ENCODE results near the gene PTPRB. TPM values are rescaled to one million over a fixed set of nuclear protein-coding genes. Genes with fewer than 3 reads are reported as not detected.
"Not testable (repeated sequence)": the region's sequence is repeated elsewhere in the genome, so short reads cannot be mapped to it uniquely, and the experiment has no call there.

The PTPRB gene
- total and polyA plus RNA-seq, 5 donors from 2014 or later = not detected

GRCh38 chr12:70520847-70521246 lies 116.4 kb downstream of the PTPRB start:
- Histone ChIP-seq H3K9me3 (ENCODE audit: control insufficient read depth in 2 of 2, low read length in 2 of 2) (no peaks in the 10 kb centered on the region), H3K27ac (ENCODE audit: insufficient read depth, low read length, poor library complexity, severe bottlenecking) (no peak overlapping the region), H3K4me3 (ENCODE audit: low read depth, low read length) (no peak overlapping the region), H3K27me3 (ENCODE audit: control insufficient read depth, insufficient read depth, low read length) (no peaks in the 10 kb centered on the region), H3K36me3 (ENCODE audit: control insufficient read depth, insufficient read depth, low read length) (no peaks in the 10 kb centered on the region), H3K4me1 (ENCODE audit: control insufficient read depth, insufficient read depth, low read length, poor library complexity, severe bottlenecking) (no peaks in the 10 kb centered on the region)
- DNase-seq (no peak), ATAC-seq (ENCODE audit: low read depth in 2 of 2) (no peak)
- H3K27ac Mint-ChIP-seq = no peak overlapping the region
- no peaks in the 10 kb centered on the region for H3K36me3 Mint-ChIP-seq
- H3K9me3 Mint-ChIP-seq = peaks cover 0 to 7% (median 0%) of the 10 kb centered on the region in 7 donors
- no peak overlapping the region for H3K4me3 Mint-ChIP-seq
- H3K27me3 Mint-ChIP-seq = peaks cover 4% of the 10 kb centered on the region
- no peaks in the 10 kb centered on the region for H3K4me1 Mint-ChIP-seq

GRCh38 chr12:70513426-70513825 lies 123.8 kb downstream of the PTPRB start:
- no peaks in the 10 kb centered on the region for H3K27me3 ChIP-seq (ENCODE audit: control insufficient read depth, insufficient read depth, low read length)
- H3K9me3 Mint-ChIP-seq = peaks cover 0 to 2% (median 0%) of the 10 kb centered on the region in 7 donors
- H3K27me3 Mint-ChIP-seq = peaks cover 8% of the 10 kb centered on the region
- no peaks in the 10 kb centered on the region for H3K36me3 ChIP-seq (ENCODE audit: control insufficient read depth, insufficient read depth, low read length)
- no peak overlapping the region for H3K4me3 Mint-ChIP-seq
- H3K9me3 ChIP-seq (ENCODE audit: control insufficient read depth in 2 of 2, low read length in 2 of 2) = no peaks in the 10 kb centered on the region
- DNase-seq (no peak), ATAC-seq (ENCODE audit: low read depth in 2 of 2) (no peak)
- H3K4me1 Mint-ChIP-seq = peaks cover 0 to 2% (median 0%) of the 10 kb centered on the region in 4 donors
- H3K36me3 Mint-ChIP-seq = no peaks in the 10 kb centered on the region
- H3K4me1 ChIP-seq (ENCODE audit: control insufficient read depth, insufficient read depth, low read length, poor library complexity, severe bottlenecking) = no peaks in the 10 kb centered on the region
- no peak overlapping the region for H3K27ac ChIP-seq (ENCODE audit: insufficient read depth, low read length, poor library complexity, severe bottlenecking)
- no peak overlapping the region for H3K27ac Mint-ChIP-seq
- no peak overlapping the region for H3K4me3 ChIP-seq (ENCODE audit: low read depth, low read length)

- DNase-seq = no peak
- peaks cover 0 to 6% (median 2%) of the 10 kb centered on the region in 7 donors for H3K9me3 Mint-ChIP-seq
- H3K36me3 Mint-ChIP-seq = no peaks in the 10 kb centered on the region
- no peaks in the 10 kb centered on the region for H3K27me3 Mint-ChIP-seq
- H3K4me1 Mint-ChIP-seq = peaks cover 0 to 2% (median 0%) of the 10 kb centered on the region in 4 donors
- Histone ChIP-seq H3K36me3 (ENCODE audit: control insufficient read depth, insufficient read depth, low read length) (no peaks in the 10 kb centered on the region), H3K9me3 (ENCODE audit: control insufficient read depth in 2 of 2, low read length in 2 of 2) (no peaks in the 10 kb centered on the region), H3K27ac (ENCODE audit: insufficient read depth, low read length, poor library complexity, severe bottlenecking) (no peak overlapping the region), H3K4me3 (ENCODE audit: low read depth, low read length) (no peak overlapping the region), H3K4me1 (ENCODE audit: control insufficient read depth, insufficient read depth, low read length, poor library complexity, severe bottlenecking) (no peaks in the 10 kb centered on the region), H3K27me3 (ENCODE audit: control insufficient read depth, insufficient read depth, low read length) (no peaks in the 10 kb centered on the region)
- no peak overlapping the region for H3K4me3 Mint-ChIP-seq
- no peak for ATAC-seq (ENCODE audit: low read depth in 2 of 2)
- H3K27ac Mint-ChIP-seq = no peak overlapping the region
These were observed 129.1 kb downstream of the PTPRB start for GRCh38 chr12:70508178-70508577.

DNA sequence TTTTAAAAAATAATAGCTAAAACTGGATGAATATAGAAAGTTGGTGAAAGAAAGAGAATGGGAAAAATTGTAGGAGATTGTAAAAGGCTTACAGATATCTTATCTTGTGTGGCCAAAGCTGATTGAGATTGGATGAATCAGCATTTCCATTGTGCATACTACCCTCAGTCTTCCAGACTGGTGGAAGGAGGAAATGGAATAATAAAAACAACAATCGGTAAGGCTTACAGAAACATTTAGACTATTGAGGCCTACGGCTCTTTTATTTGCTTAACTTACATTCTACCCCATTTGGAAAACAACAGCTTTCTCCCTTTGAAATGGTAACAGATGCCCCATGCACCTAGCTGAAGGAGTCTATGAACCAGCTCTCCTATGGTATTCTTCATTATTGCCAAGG lies 129.8 kb downstream of the PTPRB start:
- DNase-seq (no peak), ATAC-seq (ENCODE audit: low read depth in 2 of 2) (no peak)
- Mint-ChIP-seq H3K27me3 (no peaks in the 10 kb centered on the region), H3K4me3 (no peak overlapping the region), H3K9me3 (peaks cover 0 to 6% (median 2%) of the 10 kb centered on the region in 7 donors), H3K36me3 (no peaks in the 10 kb centered on the region), H3K4me1 (peaks cover 0 to 2% (median 0%) of the 10 kb centered on the region in 4 donors), H3K27ac (no peak overlapping the region)
- no peaks in the 10 kb centered on the region for H3K4me1 ChIP-seq (ENCODE audit: control insufficient read depth, insufficient read depth, low read length, poor library complexity, severe bottlenecking)
- no peaks in the 10 kb centered on the region for H3K27me3 ChIP-seq (ENCODE audit: control insufficient read depth, insufficient read depth, low read length)
- H3K9me3 ChIP-seq (ENCODE audit: control insufficient read depth in 2 of 2, low read length in 2 of 2) = no peaks in the 10 kb centered on the region
- H3K27ac ChIP-seq (ENCODE audit: insufficient read depth, low read length, poor library complexity, severe bottlenecking) = no peak overlapping the region
- no peaks in the 10 kb centered on the region for H3K36me3 ChIP-seq (ENCODE audit: control insufficient read depth, insufficient read depth, low read length)
- H3K4me3 ChIP-seq (ENCODE audit: low read depth, low read length) = no peak overlapping the region

DNA sequence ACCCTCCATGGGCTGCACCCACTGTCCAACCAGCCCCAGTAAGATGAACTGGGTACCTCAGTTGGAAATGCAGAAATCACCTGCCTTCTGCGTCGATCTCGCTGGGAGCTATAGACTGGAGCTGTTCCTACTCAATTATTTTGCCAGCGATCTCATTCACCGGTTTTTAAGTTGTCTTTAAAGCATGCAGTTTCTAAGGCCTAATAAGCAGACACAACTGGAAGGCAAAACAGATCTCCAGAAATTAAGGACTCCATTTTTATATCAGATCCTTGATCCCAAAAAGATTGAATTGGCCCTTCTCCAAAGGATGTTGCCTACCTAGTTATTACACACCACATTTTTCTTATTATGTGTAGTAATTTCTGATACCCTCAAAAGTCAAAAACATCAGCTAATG lies 139.7 kb downstream of the PTPRB start:
- Mint-ChIP-seq H3K27ac (no peak overlapping the region), H3K4me3 (no peak overlapping the region), H3K9me3 (peaks cover 0 to 12% (median 4%) of the 10 kb centered on the region in 7 donors), H3K4me1 (no peaks in the 10 kb centered on the region), H3K36me3 (no peaks in the 10 kb centered on the region), H3K27me3 (no peaks in the 10 kb centered on the region)
- Histone ChIP-seq H3K4me1 (ENCODE audit: control insufficient read depth, insufficient read depth, low read length, poor library complexity, severe bottlenecking) (no peaks in the 10 kb centered on the region), H3K27ac (ENCODE audit: insufficient read depth, low read length, poor library complexity, severe bottlenecking) (no peak overlapping the region), H3K27me3 (ENCODE audit: control insufficient read depth, insufficient read depth, low read length) (no peaks in the 10 kb centered on the region), H3K36me3 (ENCODE audit: control insufficient read depth, insufficient read depth, low read length) (no peaks in the 10 kb centered on the region), H3K9me3 (ENCODE audit: control insufficient read depth in 2 of 2, low read length in 2 of 2) (no peaks in the 10 kb centered on the region), H3K4me3 (ENCODE audit: low read depth, low read length) (no peak overlapping the region)
- DNase-seq = no peak
- no peak for ATAC-seq (ENCODE audit: low read depth in 2 of 2)

GRCh38 chr12:70492904-70493303 lies 144.3 kb downstream of the PTPRB start:
- not testable (repeated sequence) for H3K4me3 Mint-ChIP-seq; H3K9me3 ChIP-seq (ENCODE audit: control insufficient read depth in 2 of 2, low read length in 2 of 2); H3K36me3 Mint-ChIP-seq; H3K4me1 Mint-ChIP-seq; H3K4me3 ChIP-seq (ENCODE audit: low read depth, low read length); H3K27me3 ChIP-seq (ENCODE audit: control insufficient read depth, insufficient read depth, low read length); DNase-seq; H3K36me3 ChIP-seq (ENCODE audit: control insufficient read depth, insufficient read depth, low read length); H3K27me3 Mint-ChIP-seq; H3K4me1 ChIP-seq (ENCODE audit: control insufficient read depth, insufficient read depth, low read length, poor library complexity, severe bottlenecking); H3K27ac ChIP-seq (ENCODE audit: insufficient read depth, low read length, poor library complexity, severe bottlenecking); ATAC-seq (ENCODE audit: low read depth in 2 of 2)
- peaks cover 0 to 15% (median 1%) of the 10 kb centered on the region in 7 donors for H3K9me3 Mint-ChIP-seq
- H3K27ac Mint-ChIP-seq = peak overlapping the region in 1 of 3 donors; percentile 68

GRCh38 chr12:70490928-70491327 lies 146.3 kb downstream of the PTPRB start:
- H3K27me3 Mint-ChIP-seq; H3K27me3 ChIP-seq (ENCODE audit: control insufficient read depth, insufficient read depth, low read length); H3K4me3 Mint-ChIP-seq; H3K36me3 Mint-ChIP-seq; H3K27ac Mint-ChIP-seq; DNase-seq; H3K4me1 Mint-ChIP-seq; ATAC-seq (ENCODE audit: low read depth in 2 of 2); H3K4me1 ChIP-seq (ENCODE audit: control insufficient read depth, insufficient read depth, low read length, poor library complexity, severe bottlenecking); H3K27ac ChIP-seq (ENCODE audit: insufficient read depth, low read length, poor library complexity, severe bottlenecking); H3K4me3 ChIP-seq (ENCODE audit: low read depth, low read length); H3K9me3 ChIP-seq (ENCODE audit: control insufficient read depth in 2 of 2, low read length in 2 of 2); H3K36me3 ChIP-seq (ENCODE audit: control insufficient read depth, insufficient read depth, low read length): not testable (repeated sequence)
- H3K9me3 Mint-ChIP-seq = peaks cover 0 to 13% (median 0%) of the 10 kb centered on the region in 7 donors

DNA sequence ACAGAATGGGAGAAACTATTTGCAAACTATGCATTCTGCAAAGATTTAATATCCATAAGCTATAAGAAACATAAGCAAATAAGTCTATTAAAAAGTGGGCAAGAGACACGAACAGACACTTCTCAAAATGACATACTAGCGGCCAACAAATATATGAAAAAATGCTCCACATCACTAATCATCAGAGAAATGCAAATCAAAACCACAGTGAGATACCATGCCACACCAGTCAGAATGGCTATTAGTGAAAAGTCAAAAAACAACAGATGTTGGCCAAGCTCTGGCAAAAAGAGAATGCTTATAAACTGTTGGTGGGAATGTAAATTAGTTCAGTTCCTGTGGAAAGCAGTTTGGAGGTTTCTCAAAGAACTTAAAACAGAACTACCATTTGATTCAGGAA lies 149.8 kb downstream of the PTPRB start:
- Mint-ChIP-seq H3K27me3 (no peaks in the 10 kb centered on the region), H3K4me1 (no peaks in the 10 kb centered on the region), H3K27ac (no peak overlapping the region), H3K4me3 (no peak overlapping the region), H3K9me3 (peaks cover 0 to 13% (median 2%) of the 10 kb centered on the region in 7 donors), H3K36me3 (no peaks in the 10 kb centered on the region)
- no peaks in the 10 kb centered on the region for H3K36me3 ChIP-seq (ENCODE audit: control insufficient read depth, insufficient read depth, low read length)
- H3K27me3 ChIP-seq (ENCODE audit: control insufficient read depth, insufficient read depth, low read length) = peaks cover 2% of the 10 kb centered on the region
- no peak overlapping the region for H3K27ac ChIP-seq (ENCODE audit: insufficient read depth, low read length, poor library complexity, severe bottlenecking)
- H3K4me3 ChIP-seq (ENCODE audit: low read depth, low read length) = no peak overlapping the region
- no peak for DNase-seq
- no peaks in the 10 kb centered on the region for H3K4me1 ChIP-seq (ENCODE audit: control insufficient read depth, insufficient read depth, low read length, poor library complexity, severe bottlenecking)
- H3K9me3 ChIP-seq (ENCODE audit: control insufficient read depth in 2 of 2, low read length in 2 of 2) = peaks cover 0 to 1% of the 10 kb centered on the region in 2 experiments
- ATAC-seq (ENCODE audit: low read depth in 2 of 2) = no peak
